NCI-H1417 treated with DMSO at 0.1 percent for 48 hours (cell line): ENCODE measurements around the gene CXCL17.
"Not testable (repeated sequence)": the region's sequence is repeated elsewhere in the genome, so short reads cannot be mapped to it uniquely, and the experiment has no call there.

Experiments used
- DNase-seq: peaks from one replicate; lab custom pipeline; 2025; lab: John Stamatoyannopoulos, UW

Gene CXCL17, protein sequence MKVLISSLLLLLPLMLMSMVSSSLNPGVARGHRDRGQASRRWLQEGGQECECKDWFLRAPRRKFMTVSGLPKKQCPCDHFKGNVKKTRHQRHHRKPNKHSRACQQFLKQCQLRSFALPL

DNA sequence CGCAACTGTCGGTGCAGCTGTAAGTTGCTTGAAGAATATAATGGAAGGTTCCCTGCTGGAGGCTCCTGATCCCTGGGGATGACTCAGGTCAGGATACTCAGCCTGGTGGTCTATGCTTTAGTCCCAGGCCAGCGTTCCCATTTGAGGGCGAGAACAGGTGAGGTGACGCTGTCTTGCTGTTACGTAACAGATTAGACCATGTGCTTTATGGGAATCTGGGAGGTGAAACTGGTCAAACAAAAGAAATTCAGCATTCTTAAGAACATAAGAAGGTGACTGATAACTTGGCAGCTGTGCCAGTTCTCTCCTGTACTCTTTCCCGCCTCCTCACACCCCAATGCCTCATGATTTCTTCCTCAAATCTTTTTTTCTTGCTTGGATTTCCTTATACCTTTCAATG is at the start of gene CXCL17:
CXCL17 (minus strand) TSS at position 114 of the 400 bp plus-strand sequence. CDS start 114 bp downstream, outside the sequence.
- no peak for DNase-seq

DNA sequence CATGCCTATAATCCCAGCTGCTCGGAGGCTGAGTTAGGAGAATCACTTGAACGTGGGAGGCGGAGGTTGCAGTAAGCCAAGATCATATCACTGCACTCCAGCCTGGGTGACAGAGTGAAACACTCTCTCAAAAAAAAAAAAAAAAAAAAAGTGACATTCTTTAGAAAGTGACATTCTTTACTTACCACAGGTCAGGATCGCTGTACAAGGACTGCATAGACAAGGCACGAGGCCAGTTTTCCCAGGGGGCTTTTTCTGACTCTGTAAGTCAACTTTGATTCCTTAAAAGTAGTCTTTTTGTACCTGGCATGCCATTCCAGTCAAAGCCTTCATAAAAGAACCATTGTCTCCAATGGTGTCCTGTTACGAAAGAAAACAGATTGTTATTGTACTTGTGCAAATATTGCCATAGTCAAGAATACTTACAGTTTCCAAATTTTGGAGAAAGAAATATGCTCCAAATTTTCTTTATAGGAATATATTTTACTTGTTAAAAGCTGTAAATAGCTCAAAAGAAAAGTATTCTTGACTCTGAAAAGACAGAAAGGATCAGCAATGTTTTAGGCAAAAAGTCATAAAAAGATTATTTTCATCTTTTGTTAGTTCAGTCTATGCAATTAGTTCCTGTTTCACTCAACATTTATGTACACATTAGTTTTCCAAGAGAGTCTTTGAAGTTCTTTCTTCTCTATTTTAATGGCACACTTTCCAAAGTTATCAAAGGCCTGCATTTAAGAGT is 46.2 kb upstream of the CXCL17 start:
- DNase-seq: no peak

- no peak for DNase-seq
These were observed 45.0 kb upstream of the CXCL17 start for GRCh38 chr19:42487798-42488178.

GRCh38 chr19:42487032-42487797 is 44.5 kb upstream of the CXCL17 start:
- DNase-seq: no peak

GRCh38 chr19:42485036-42485435 is 42.3 kb upstream of the CXCL17 start:
- not testable (repeated sequence) for DNase-seq

- DNase-seq: no peak
These were observed 37.8 kb upstream of the CXCL17 start for GRCh38 chr19:42480335-42481095.

- DNase-seq: no peak
These were observed 37.0 kb upstream of the CXCL17 start for GRCh38 chr19:42479736-42480135.

DNA sequence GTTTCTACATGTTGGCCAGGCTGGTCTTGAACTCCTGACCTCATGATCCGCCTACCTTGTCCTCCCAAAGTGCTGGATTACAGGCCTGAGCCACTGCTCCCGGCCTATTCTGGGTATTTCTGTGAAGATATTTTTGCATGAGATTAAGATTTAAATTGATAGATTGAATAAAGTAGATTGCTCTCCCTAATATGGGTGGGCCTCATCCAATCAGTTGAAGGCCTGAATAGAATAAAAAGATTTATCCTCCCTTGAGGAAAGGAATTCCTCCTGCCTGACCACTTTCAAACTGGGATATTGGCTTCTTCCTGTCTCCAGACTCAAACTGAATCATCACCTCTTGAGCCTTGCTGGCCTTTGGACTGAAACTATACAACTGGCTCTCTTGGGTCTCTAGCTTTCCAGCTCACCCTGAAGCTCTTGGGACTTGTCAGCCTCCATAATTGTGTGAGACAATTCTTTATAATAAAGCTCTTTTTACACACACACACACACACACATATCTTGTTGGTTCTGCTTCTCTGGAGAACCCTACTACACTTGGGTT is 36.1 kb upstream of the CXCL17 start:
- DNase-seq: no peak

DNA sequence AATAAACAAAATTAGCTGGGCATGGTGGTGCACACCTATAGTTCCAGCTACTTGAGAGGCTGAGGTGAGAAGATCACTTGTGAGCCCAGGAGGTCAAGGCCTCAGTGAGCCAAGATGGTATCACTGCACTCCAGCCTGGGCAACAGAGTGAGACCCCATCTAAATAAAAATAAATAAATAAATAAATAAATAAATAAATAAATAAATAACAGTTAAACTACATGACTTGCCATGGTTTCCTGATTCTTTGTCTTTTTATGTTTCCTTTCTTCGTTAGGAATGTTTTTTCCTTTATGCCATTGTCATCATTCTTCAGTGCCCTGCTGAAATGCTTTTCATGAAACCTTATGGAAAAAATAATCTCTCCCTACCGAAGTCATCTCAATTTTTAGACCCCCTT is 35.2 kb upstream of the CXCL17 start:
- no peak for DNase-seq

DNA sequence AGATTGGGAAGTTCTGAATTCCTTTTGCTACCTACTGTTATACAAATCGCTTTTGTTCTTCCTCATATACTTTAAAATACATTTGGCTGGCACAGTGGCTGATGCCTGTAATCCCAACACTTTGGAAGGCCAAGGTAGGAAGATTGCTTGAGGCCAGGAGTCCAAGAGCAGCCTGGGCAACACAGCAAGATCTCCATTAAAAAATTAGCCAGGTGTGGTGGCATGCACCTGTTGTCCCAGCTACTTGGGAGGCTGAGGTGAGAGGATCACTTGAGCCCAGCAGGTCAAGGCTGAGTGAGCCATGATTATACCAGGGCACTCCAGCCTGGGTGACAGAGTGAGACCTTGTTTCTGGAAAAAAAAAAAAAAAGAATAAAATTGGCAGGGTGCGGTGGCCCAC is 34.4 kb upstream of the CXCL17 start:
- DNase-seq: no peak

- no peak for DNase-seq
These were observed 32.6 kb upstream of the CXCL17 start for GRCh38 chr19:42475366-42475765.

- no peak for DNase-seq
These were observed 32.0 kb upstream of the CXCL17 start for GRCh38 chr19:42474743-42475142.

GRCh38 chr19:42473686-42474085 is 30.9 kb upstream of the CXCL17 start:
- no peak for DNase-seq

GRCh38 chr19:42472402-42473147 is 29.8 kb upstream of the CXCL17 start:
- DNase-seq: no peak

DNA sequence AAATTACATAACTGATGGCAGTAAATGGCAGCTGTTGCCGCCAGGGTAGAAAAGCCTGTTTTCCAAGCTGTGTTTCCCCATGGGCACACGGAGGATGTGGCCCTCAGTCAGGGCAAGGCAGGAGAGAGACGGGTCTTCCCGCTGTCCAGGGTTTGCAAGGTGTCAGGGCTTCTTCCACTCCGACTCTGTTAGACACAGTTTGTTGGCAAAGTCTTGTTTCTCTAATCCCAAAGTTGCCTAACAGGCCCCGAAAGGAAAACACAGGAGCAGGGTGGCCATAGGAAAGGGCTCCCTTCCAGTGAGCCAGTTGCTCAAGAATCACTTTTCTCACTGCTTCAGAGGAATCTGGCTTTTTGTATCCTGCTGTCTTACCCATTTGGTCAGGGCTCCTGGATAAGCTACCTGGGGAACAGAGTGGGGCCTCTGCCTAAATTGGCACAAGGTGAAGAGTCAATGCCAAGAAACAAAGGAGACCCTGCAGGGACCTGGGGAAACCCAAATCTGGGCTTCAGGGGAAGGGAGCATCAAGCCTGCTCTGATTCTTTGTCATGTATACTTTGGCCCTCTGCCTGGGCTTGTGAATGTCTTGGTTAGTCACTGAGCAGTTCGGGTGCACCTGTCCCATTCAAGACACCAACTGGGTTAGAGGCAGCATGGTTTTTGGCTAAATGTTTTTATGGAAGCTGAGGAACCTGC is 29.0 kb upstream of the CXCL17 start:
- DNase-seq: no peak

- no peak for DNase-seq
These were observed 26.8 kb upstream of the CXCL17 start for GRCh38 chr19:42469311-42470235.

- no peak for DNase-seq
These were observed 25.6 kb upstream of the CXCL17 start for GRCh38 chr19:42468273-42468796.

DNA sequence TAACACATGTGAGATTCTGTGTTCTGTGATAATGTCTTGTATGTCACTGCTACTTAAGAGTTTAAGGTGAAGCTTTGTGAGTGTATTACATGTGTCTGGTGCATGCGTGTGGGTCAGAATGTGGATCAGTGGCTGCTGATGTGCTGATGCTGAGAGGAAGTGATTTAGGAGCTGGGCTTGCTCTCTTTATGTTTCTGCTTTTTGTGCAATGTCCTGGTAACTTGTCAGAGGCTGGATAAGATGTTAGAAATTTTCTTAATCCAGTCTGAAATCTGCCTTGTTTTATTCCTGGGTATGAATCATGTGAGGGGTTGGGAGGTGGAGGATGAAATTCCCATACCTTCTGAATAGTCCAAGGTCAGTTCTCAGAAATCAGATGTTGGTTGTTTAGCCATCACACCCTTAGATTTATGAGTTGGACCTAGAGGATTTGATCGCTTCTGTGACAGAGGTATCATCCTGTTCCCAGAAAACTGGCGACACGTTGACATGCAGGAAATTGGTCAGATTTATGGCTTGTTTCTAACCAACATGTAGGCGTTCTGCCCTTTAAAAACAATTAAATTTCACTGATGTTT is 24.5 kb upstream of the CXCL17 start:
- DNase-seq: no peak
